ENCODE data around the gene SCYGR2.

DNA sequence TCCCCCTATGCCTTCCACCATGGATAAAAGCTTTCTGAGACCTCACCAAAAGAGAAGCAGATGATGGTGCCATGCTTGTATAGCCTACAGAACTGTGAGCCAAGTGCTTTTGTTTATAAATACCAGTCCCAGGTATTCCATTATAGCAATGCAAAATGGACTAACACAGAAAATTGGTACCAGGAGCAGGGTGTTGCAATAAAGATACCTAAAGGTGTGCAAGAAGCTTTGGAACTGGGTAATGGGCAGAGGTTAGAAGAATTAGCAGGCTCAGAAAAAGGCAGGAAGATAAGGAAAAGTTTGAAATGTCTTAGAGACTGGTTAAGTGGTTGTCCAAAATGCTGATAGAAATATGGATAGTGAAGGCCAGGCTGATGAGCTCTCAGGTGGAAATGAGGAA, 16.3 kb upstream of the SCYGR2 start:
- TF ChIP-seq POLR2A (IDR thresholded peaks at IDR 0.05; ENCODE audit: borderline replicate concordance, extremely low read depth, insufficient read depth, insufficient read length) (no peak), POLR2AphosphoS5 (IDR thresholded peaks at IDR 0.05; ENCODE audit: low read depth, low read length) (no peak), EZH2phosphoT487 (IDR thresholded peaks at IDR 0.05; ENCODE audit: borderline replicate concordance) (no peak), CTCF (IDR thresholded peaks at IDR 0.05 in 2 of 3, conservative IDR thresholded peaks at IDR 0.05 in 1 of 3; ENCODE audit: borderline replicate concordance in 1 of 3, insufficient read depth in 1 of 3, low read depth in 2 of 3, low read length in 2 of 3) (no peak), SP1 (IDR thresholded peaks at IDR 0.05; ENCODE audit: low read depth) (no peak), EZH2 (IDR thresholded peaks at IDR 0.05) (no peak), YY1 (IDR thresholded peaks at IDR 0.05; ENCODE audit: extremely low read depth, insufficient replicate concordance, low read depth, low read length) (no peak), ZNF274 (IDR thresholded peaks at IDR 0.05; ENCODE audit: low read depth, low read length) (no peak), CEBPB (IDR thresholded peaks at IDR 0.05; ENCODE audit: low read depth) (no peak), TCF7L2 (IDR thresholded peaks at IDR 0.05; ENCODE audit: borderline replicate concordance, extremely low read depth, insufficient read depth, insufficient read length) (no peak), JUND (IDR thresholded peaks at IDR 0.05) (no peak), MAX (IDR thresholded peaks at IDR 0.05) (no peak)
- TF ChIP-seq, protein P1, sequence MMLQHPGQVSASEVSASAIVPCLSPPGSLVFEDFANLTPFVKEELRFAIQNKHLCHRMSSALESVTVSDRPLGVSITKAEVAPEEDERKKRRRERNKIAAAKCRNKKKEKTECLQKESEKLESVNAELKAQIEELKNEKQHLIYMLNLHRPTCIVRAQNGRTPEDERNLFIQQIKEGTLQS (IDR thresholded peaks at IDR 0.05) = no peak
